Measurements from ENCODE around the gene TRAM2. TPM values are rescaled to one million over a fixed set of nuclear protein-coding genes. Genes with fewer than 3 reads are reported as not detected.

TRAM2 gene
- total RNA-seq, 1 experiment from 2014 or later: 21.3 TPM

GRCh38 chr6:52513896-52514295 lies 63.0 kb downstream of the TRAM2 start:
- ChIA-PET CTCF (interaction anchor here (1.9 kb wide), 1 partner anchor 10 kb away, joined by 5 read pairs; no protein-coding TSS in a partner anchor), RAD21 (ENCODE audit: low non-redundant PET in 1 of 2, low total read pairs in 2 of 2, uncharacterized antibody in 2 of 2, unreplicated experiment in 2 of 2) (interaction anchor here in 1 of 2 experiments (0.8 kb wide), 1 partner anchor 9 kb away, joined by 4 read pairs; no protein-coding TSS in a partner anchor), POLR2A (no interaction called here)
- Histone ChIP-seq H4K20me1 (ENCODE audit: insufficient read depth) (no peaks in the 10 kb centered on the region), H3K9me3 (ENCODE audit: control insufficient read depth in 1 of 2, insufficient read depth in 1 of 2, low read depth in 1 of 2, low read length in 2 of 2) (no peaks in the 10 kb centered on the region), H3K27ac (ENCODE audit: low read depth, low read length) (no peak overlapping the region), H3K79me2 (ENCODE audit: insufficient read depth, low read length) (no peaks in the 10 kb centered on the region), H3K4me1 (ENCODE audit: control insufficient read depth in 1 of 2, insufficient read depth in 2 of 2, low read length in 2 of 2) (peaks cover 53 to 84% of the 10 kb centered on the region in 2 experiments), H3K36me3 (ENCODE audit: control insufficient read depth in 1 of 2, insufficient read depth in 2 of 2, low read length in 2 of 2) (peaks cover 0 to 4% of the 10 kb centered on the region in 2 experiments; a peak in 1 of 4 replicates), H3K9me2 (ENCODE audit: insufficient read depth) (no peaks in the 10 kb centered on the region), H3K4me3 (replicated peaks in 1 of 2; ENCODE audit: low read depth in 1 of 2, low read length in 2 of 2) (no peak overlapping the region), H3K9ac (ENCODE audit: low read length) (no peak overlapping the region), H3K4me2 (ENCODE audit: low read length) (0 out of 2 replicates have a peak overlapping the region, but pooled peaks have one; percentile 44), H2AFZ (ENCODE audit: low read depth, low read length, poor library complexity, severe bottlenecking) (no peak overlapping the region), H3K27me3 (ENCODE audit: insufficient read depth, low read length) (no peaks in the 10 kb centered on the region)
- DNase-seq (ENCODE audit: low read depth, low spot score) (no peak), ATAC-seq (no peak)
- no TSS peak for BruUV-seq (replicated peaks)
- no peak for TF ChIP-seq EZH2phosphoT487 (IDR thresholded peaks at IDR 0.05; ENCODE audit: borderline replicate concordance)
- no peak for TF ChIP-seq REST (IDR thresholded peaks at IDR 0.05; ENCODE audit: low read depth)
- no peak for TF ChIP-seq CEBPB (IDR thresholded peaks at IDR 0.05; ENCODE audit: low read depth)
- no peak for TF ChIP-seq ZNF274 (IDR thresholded peaks at IDR 0.05; ENCODE audit: low read depth, low read length)
- TF ChIP-seq SIN3A (IDR thresholded peaks at IDR 0.05; ENCODE audit: low read depth): no peak
- TF ChIP-seq ATF3 (IDR thresholded peaks at IDR 0.05): no peak
- TF ChIP-seq POLR2AphosphoS5 (IDR thresholded peaks at IDR 0.05; ENCODE audit: low read depth, low read length): no peak
- TF ChIP-seq SRF (IDR thresholded peaks at IDR 0.05; ENCODE audit: low read depth): no peak
- no peak for TF ChIP-seq ELF1 (IDR thresholded peaks at IDR 0.05; ENCODE audit: borderline replicate concordance, low read depth)
- intact Hi-C loops (cut with micrococcal nuclease): loop anchor here (10.0 kb wide), 1 partner anchor 229 kb away; the partner anchor contains the start of gene MCM3
